Parathyroid adenoma (tissue), 2 donors: ENCODE data around the gene MFAP2.
A peak's percentile ranks its signal among the peaks of the same experiment; 100 is the strongest.

Source experiments
- H2AFZ ChIP-seq: fragments of 300-600 bp; sonication (generic); one replicate; pipeline ENCODE4 v1.7.0; 2017; ENCODE audit warnings: antibody characterized with exemption, mild to moderate bottlenecking
- H3K27ac ChIP-seq: fragments of 300-600 bp; sonication (generic); one replicate; pipeline ENCODE4 v1.7.0; 2017
- H3K27me3 ChIP-seq: fragments of 300-600 bp; sonication (generic); one replicate; pipeline ENCODE4 v1.7.0; 2017; ENCODE audit warnings: low read length; ENCODE audit not compliant: control insufficient read depth, insufficient read depth
- H3K36me3 ChIP-seq: fragments of 300-600 bp; sonication (generic); one replicate; pipeline ENCODE4 v1.7.0; 2017; ENCODE audit warnings: low read length; ENCODE audit not compliant: control insufficient read depth, insufficient read depth
- H3K4me1 ChIP-seq: fragments of 300-600 bp; sonication (generic); one replicate; pipeline ENCODE4 v1.7.0; 2017; ENCODE audit warnings: control low read depth
- H3K4me2 ChIP-seq: fragments of 300-600 bp; sonication (generic); one replicate; pipeline ENCODE4 v1.7.0; 2017; ENCODE audit warnings: low read length
- H3K4me3 ChIP-seq: fragments of 300-600 bp; sonication (generic); one replicate; pipeline ENCODE4 v1.7.0; 2017; ENCODE audit warnings: low read depth, low read length
- H3K79me2 ChIP-seq: fragments of 300-600 bp; sonication (generic); one replicate; pipeline ENCODE4 v1.7.0; 2017; ENCODE audit warnings: control low read depth
- H3K9ac ChIP-seq: fragments of 300-600 bp; sonication (generic); one replicate; pipeline ENCODE4 v1.7.0; 2017; ENCODE audit warnings: mild to moderate bottlenecking
- H3K9me3 ChIP-seq: fragments of 300-600 bp; sonication (generic); one replicate; pipeline ENCODE4 v1.7.0; 2017; ENCODE audit warnings: low read length; ENCODE audit not compliant: control insufficient read depth
- CTCF ChIP-seq: fragments of 300-600 bp; sonication (generic); IDR thresholded peaks from one replicate; pipeline ENCODE4 v1.7.0; 2017; ENCODE audit warnings: antibody characterized with exemption, mild to moderate bottlenecking
- donor health status: primary hyperparathyroidism.

Gene MFAP2

GRCh38 chr1:16980473-16981268 is at the start of gene MFAP2:
Gene MFAP2, minus strand, starts transcription at chr1:16980620. Its CDS starts 2,347 bp downstream, at chr1:16978273.
- no peak within 1 kb of the TSS for H3K27ac ChIP-seq
- peak within 1 kb of the TSS; percentile 17 for H3K4me3 ChIP-seq
- H3K4me1 ChIP-seq = no peaks in the 10 kb centered on the region
- H3K4me2 ChIP-seq = peak within 1 kb of the TSS; percentile 51
- H3K36me3 ChIP-seq = no peaks in the 10 kb centered on the region
- no peak for TF ChIP-seq CTCF
- no peaks in the 10 kb centered on the region for H3K27me3 ChIP-seq
- no peak within 1 kb of the TSS for H3K9ac ChIP-seq
- H3K9me3 ChIP-seq = no peaks in the 10 kb centered on the region
- H2AFZ ChIP-seq = peak within 1 kb of the TSS; percentile 46
- no peaks in the 10 kb centered on the region for H3K79me2 ChIP-seq

GRCh38 chr1:17030206-17030605 is 49.8 kb upstream of the MFAP2 start:
- Histone ChIP-seq H3K27me3 (no peaks in the 10 kb centered on the region), H3K9ac (no peak overlapping the region), H2AFZ (no peak overlapping the region), H3K4me3 (no peak overlapping the region), H3K27ac (no peak overlapping the region), H3K4me2 (no peak overlapping the region), H3K9me3 (no peaks in the 10 kb centered on the region), H3K4me1 (peaks cover 5% of the 10 kb centered on the region), H3K36me3 (no peaks in the 10 kb centered on the region), H3K79me2 (no peaks in the 10 kb centered on the region)
- TF ChIP-seq CTCF = no peak

GRCh38 chr1:17028662-17029188 is 48.3 kb upstream of the MFAP2 start:
- Histone ChIP-seq H3K36me3 (no peaks in the 10 kb centered on the region), H3K9ac (no peak overlapping the region), H3K4me1 (peaks cover 5% of the 10 kb centered on the region), H3K79me2 (no peaks in the 10 kb centered on the region), H3K4me2 (no peak overlapping the region), H3K9me3 (no peaks in the 10 kb centered on the region), H3K4me3 (no peak overlapping the region), H2AFZ (no peak overlapping the region), H3K27me3 (no peaks in the 10 kb centered on the region), H3K27ac (no peak overlapping the region)
- no peak for TF ChIP-seq CTCF

GRCh38 chr1:17027900-17028299 is 47.5 kb upstream of the MFAP2 start:
- H3K79me2 ChIP-seq = no peaks in the 10 kb centered on the region
- H3K4me1 ChIP-seq = peaks cover 5% of the 10 kb centered on the region
- H3K4me3 ChIP-seq = no peak overlapping the region
- peak overlapping the region; percentile 2 for H3K4me2 ChIP-seq
- no peaks in the 10 kb centered on the region for H3K27me3 ChIP-seq
- no peaks in the 10 kb centered on the region for H3K36me3 ChIP-seq
- H2AFZ ChIP-seq = no peak overlapping the region
- no peaks in the 10 kb centered on the region for H3K9me3 ChIP-seq
- H3K9ac ChIP-seq = no peak overlapping the region
- TF ChIP-seq CTCF = no peak
- no peak overlapping the region for H3K27ac ChIP-seq
